GM12872 (cell line): ENCODE results near the gene DAGLA.

ENCODE experiments used
- CTCF ChIP-seq: IDR thresholded peaks from 3 replicates; pipeline ENCODE4 v1.5.1; 2011; ENCODE audit warnings: low read depth, mild to moderate bottlenecking, low read length, moderate library complexity; ENCODE audit not compliant: insufficient read depth

DAGLA gene

GRCh38 chr11:61777234-61778090, 97.3 kb downstream of the DAGLA start:
- no peak for TF ChIP-seq CTCF

GRCh38 chr11:61778357-61778886, 98.2 kb downstream of the DAGLA start:
- TF ChIP-seq CTCF: no peak

- no peak for TF ChIP-seq CTCF
These were observed 98.9 kb downstream of the DAGLA start for GRCh38 chr11:61778920-61779650.

GRCh38 chr11:61779666-61780525, 99.7 kb downstream of the DAGLA start:
- no peak for TF ChIP-seq CTCF

- TF ChIP-seq CTCF: no peak
These were observed 100.5 kb downstream of the DAGLA start for GRCh38 chr11:61780581-61781162.

- TF ChIP-seq CTCF: no peak
These were observed 101.4 kb downstream of the DAGLA start for GRCh38 chr11:61781585-61781984.
